SHP77 (cell line): ENCODE results near the gene AIG1.
"Not testable (repeated sequence)": the region's sequence is repeated elsewhere in the genome, so short reads cannot be mapped to it uniquely, and the experiment has no call there.

Source experiments
- DNase-seq, 2 experiments: peaks; one replicate each; lab custom pipeline; 2025; lab: John Stamatoyannopoulos, UW

The AIG1 gene

DNA sequence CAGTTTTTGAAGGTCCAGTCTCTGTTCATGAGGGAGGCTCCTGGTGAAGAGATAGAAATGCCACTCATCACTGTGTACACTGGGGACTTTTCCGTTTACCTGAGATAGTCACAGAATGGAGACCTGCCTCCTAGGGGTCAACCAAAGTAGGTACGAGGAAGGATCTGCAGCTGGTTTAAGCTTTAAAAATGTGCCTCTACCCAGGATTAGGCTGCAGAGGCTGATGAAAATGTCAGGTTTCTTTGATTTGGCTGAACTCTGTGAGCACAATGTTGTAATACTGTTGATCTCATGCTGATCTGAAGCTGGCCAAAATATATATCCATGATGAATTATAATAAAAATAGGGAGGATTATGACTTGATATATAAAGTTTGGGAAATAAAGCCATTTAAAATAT is 207.1 kb downstream of the AIG1 start:
- DNase-seq = no peak

DNA sequence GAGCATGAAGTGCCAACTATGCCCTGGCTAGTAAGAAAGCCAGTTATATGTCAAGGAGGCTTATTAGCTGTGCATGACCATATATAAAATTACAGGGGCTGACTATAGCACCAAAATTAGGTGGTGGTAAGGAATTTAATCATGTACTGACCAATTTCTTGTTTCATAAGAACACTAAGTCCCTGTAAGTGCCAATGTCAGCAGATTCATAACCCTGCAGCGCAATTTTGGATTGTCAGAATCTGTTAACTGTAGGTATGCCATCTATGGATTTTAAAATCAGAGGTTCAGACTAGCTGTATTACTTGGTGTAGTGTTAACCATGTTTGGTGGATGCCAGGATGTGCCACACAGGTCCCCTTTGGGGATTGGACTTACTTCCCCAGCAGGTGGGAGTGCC is 207.8 kb downstream of the AIG1 start:
- DNase-seq = no peak

DNA sequence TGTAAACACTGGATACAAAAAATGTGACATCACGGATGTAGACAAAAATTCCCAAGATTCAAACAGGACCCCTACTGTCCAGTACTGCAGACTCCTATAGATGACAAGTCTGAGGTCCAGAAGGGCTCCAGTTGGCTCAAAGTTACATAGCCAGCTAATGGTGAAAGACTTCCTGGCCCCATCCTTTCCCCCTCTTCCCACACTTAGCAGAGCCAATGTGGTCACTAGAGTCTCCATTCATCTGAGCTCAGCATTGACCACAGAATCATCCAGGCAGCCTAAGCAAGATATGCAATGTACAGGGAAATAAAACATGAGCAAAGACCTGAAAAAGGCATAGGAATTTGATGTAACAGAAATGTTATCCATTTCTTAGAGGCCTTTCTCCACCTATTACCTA is 209.3 kb downstream of the AIG1 start:
- DNase-seq = no peak

DNA sequence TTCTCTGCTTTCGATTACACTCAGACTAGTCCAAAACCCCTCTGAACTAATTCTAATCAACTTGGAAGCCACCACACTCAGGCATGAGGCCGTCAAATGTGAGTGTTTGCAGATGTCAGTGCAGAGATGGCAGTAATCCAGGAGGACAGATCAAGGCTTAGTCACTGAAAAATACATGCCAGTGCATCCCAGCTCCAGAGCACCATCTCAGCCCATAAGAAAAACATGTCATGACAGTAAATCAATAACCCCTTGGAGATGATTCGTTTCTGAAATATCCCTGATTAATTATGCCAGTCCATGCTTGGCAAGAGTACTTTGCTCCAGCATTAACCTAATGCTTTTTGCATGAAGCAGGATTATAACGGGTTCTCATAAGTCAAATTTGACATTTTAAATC is 210.3 kb downstream of the AIG1 start:
- peak; percentile 3 to 29 for DNase-seq

DNA sequence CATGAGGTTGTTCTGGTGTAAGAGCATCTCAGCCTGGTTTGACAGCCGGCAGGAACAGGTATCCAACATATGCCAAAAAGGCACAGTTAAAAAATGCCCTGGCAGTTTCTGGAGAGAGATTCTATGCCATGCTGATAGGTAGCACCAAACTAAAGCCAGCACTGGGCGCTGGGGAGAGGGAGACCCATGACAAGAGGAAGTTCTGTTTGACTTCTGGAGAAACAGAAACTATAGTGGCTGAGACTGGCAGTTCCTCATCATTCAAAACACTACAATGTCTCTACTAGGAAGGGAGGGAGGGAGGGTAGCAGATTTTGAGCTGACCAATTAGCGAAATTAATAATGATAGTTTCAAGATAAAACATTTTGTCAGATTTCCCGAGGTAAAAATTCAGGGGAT is 215.7 kb downstream of the AIG1 start:
- DNase-seq = no peak

DNA sequence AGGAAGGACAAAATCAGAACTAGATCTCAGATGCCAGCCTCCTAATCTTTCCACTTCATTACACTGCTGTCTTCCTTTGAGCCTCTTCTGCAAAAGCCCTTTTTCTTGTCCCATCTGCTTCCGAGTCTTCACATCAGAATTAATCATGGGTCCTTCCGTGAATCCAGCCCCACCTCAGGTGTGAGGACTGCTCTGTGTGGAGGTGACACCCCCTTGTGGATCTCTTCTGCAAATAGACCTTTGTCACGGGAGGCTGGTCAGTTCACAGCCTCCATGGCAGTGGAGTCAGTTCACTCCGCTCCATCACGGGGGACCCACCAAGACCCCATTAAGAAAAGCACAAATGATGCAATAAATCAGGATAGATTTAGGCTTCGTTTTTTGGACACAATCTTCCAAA is 218.7 kb downstream of the AIG1 start:
- DNase-seq = peak in 1 of 2 experiments; percentile 8

DNA sequence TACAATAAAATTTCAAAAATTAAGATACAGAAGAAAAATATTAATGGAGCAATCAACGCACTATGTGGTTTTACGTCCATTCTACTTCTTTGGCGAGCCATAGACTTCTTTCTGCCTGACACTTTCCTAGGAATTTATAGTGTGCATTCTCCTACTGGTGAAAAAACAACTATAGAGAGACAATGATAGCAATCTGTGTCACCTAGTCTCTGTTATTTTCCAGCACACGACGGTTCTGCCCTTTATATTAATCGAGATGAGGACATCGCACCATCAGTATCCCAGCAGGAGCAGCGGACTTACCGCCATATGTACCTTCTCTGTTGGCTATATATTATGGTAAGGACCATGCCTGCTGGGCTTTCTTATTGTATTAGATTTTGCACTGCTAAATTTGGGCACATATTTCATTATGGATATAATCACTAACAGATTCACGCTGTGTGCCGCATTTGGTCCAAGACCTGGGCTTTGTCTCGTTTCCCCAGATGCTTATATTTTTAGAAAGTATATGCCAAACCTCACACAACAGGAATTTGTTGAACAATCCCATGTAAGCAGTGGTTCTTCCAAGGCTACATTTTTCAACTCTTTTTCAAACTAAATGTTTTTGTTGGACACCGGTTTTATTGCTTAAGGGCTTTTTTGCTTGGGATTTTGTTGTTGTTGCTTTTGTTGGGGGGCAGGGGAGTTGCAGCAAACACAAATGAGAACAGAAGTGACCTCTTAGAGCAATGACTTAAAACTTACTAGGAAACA is 223.4 kb downstream of the AIG1 start:
- DNase-seq = no peak

DNA sequence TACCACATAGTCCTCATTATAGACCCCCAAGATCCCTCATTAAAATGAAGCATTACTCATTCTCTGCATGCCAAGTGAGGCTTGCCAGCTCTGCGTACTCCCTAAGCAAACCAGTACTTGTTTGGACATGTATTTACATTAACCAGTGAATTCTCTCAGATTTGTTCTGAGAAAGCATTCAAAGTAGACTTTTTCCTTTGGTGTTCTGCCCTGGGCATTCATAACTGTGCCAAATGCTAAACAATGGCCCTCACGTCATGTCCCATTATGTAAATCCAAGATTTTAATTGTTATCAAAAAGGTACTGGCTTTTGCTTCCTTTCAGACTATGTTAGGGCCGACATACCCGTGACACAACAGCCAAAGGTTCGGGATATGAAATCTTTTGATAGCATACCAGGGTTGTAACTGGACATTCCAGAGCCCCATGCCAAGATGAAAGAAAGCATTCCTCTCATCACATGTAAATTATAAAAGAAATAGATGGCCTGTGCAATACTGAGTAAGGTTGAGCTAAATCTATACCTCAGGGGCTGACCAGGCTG is 225.6 kb downstream of the AIG1 start:
- DNase-seq = no peak

DNA sequence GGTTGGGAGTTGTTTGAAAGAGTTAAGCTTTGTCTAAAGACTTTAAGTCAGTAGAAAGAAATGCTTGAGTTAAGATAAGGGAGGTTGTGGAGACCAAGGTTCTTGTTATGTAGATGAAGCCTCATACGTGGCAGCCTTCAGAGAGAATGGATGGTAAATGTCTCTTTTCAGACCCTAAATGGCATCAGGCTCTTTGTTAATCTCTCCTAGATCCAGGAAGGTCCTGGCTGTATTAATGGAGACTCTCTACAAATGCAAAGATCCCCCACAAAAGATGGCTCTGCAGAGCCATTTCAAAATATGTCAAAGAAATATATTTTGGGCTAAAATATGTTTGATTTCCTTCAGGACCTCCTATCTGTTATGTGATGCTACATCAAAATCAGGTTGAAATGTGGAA is 228.2 kb downstream of the AIG1 start:
- no peak for DNase-seq

DNA sequence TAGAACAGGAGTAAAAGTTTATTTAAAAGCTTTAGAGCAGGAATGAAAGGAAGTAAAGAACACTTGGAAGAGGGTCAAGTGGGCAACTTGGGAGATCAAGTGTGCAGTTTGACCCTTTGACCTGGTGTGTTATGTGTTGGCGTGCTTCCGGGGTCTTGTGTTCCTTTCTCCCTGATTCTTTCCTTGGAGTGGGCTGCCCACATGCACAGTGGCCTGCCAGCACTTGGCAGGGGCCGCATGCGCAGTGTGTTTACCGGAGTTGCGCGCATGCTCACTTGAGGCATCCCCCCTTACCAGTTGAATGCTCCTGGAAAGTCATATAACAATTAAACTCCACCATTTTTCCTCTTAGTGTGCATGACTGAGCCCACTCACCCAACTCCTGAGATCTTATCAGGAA is 229.5 kb downstream of the AIG1 start:
- DNase-seq = no peak

DNA sequence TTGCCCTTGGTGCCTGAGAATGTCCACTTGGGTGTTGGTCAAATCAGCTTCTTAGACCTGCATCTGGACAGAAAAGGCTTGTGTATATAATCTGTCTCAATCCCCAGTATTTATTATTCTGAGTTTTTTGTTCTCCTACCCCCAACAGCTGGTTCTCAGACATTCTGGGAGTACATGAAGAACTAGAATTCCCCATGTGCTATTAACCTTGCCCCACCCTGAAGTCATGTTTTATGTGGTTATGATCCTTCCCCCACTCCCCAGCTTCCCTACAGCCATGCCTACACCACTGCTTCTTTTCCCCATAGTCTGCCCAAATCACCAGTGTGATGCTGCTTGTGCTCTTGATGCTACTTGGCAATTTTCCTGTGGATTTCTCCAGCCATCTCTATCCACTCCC is 232.8 kb downstream of the AIG1 start:
- no peak for DNase-seq

DNA sequence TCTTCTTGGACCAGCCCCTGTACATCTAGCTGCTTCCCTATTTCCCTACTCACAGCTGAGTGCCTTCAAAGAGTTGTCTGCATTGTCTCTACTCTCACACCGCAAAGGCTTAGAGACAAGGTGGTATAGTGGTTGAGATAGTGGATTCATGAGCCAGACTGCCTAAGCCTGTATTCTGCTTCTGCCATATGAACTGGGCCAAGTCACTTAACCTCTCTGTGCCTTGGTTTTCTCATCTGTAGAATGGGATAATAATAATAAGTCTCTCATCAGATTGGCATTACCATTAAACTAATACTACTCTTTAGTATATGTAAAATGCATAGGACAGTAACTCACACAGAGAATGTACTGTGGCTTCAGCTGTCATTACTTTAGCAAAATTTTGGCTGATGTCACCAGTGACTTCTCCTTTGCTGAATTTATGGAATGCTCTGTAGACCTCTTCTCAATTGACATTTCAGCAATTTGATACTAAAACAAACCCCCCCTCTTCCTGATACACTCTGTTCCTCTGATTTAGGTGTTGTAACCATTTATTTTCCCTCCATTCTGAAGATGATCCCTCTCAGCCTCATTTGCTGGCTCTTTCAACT is 233.7 kb downstream of the AIG1 start:
- DNase-seq = no peak

DNA sequence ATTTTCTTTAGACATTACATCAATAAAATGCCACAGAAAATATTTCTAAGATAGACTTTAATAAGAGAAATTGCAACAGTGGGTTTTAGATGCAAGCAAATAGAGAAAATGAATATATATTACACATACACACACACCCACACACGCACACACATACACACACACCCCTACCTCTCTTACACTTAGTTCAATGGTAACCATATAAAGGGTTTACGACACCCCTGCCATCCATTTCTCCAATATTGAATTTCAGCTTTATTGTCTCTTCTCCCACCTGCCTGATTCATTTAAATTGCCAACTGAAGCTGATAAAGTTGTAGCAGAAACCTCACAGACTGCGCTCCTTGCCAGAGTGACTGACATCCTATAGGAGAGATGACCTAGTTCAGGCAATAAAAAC is 235.2 kb downstream of the AIG1 start:
- no peak for DNase-seq

DNA sequence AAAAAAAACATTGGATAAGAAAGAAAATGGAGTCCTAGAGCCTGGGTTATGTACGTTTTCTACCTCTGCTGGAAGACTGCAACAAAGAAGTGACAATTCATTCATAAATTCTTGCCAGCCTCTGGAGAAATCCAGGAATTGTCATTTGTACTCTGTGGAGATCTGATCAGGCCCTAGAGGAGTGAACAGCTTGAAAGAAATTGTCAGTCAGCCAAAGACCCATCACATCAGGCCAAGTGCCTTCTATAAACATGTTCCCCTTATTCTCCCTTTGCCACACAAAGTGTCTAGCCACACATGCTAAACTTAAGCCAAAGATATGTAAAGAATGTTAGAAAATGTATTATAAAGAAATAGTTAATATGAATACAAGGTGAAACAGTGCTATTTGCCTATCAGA is 237.4 kb downstream of the AIG1 start:
- no peak for DNase-seq

DNA sequence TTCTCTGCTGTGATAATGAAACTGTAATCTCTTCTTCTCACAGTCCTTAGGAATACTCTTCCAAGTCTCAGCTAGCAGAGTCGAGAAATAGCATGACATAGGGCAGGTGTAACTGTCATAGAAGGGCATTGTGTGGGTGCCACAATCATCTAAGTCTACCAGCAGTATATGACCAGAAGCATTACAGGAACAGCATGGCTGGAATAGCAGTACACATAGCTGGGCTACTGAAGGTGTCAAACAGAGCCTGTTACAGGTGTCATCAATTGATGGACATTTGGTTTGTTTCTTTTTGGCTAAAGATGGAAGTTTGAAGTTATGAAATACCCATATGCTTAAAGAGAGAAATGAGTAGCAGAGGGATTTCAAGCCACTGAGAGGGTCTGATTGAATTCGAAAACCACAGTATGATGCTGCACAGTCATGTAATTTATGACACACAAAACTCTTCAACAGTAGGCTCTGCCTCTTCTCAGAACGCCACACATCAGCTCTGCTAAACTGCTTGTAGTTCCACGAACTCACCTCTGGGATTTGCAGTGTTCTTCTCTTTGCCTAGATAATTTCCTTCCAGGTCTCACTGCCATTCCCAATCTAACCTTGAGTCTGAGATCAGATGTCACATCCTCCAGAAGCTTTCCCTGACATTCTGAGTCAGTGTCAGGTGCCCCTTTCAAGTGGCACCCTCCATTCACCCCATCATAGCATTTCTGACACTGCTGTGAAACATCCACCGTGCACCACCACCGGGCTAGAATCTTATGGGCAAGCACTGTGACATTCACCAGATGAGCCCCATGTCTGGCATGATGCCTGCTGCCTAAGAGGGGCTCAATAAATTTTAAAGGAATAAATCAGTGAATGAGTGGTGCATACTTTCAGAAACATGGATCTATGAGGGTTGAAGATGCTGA is 238.8 kb downstream of the AIG1 start:
- no peak for DNase-seq

DNA sequence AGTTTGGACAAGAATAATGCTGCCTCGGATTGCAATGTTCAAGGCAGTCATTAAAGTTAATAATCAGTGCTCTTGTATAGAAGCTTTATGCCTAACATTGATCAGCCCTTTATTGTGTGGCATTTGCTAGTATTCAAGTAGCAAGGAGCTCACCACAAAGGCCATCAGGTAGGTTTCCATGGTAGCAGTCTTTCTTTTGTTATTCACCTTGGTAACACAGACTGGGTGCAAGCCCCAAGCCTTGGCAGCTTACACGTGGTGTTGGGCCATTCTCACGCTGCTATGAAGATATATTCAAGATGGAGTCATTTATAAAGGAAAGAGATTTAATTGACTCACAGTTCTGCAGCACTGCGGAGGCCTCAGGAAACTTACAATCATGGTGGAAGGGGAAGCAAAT is 240.5 kb downstream of the AIG1 start:
- DNase-seq = no peak

DNA sequence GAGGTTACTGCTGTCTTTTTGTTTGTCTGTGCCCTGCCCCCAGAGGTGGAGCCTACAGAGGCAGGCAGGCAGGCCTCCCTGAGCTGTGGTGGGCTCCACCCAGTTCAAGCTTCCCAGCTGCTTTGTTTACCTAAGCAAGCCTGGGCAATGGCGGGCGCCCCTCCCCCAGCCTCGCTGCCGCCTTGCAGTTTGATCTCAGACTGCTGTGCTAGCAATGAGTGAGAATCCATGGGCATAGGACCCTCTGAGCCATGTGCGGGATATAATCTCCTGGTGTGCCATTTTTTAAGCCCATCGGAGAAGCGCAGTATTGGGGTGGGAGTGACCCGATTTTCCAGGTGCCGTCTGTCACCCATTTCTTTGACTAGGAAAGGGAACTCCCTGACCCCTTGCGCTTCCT is 247.1 kb downstream of the AIG1 start:
- not testable (repeated sequence) for DNase-seq

DNA sequence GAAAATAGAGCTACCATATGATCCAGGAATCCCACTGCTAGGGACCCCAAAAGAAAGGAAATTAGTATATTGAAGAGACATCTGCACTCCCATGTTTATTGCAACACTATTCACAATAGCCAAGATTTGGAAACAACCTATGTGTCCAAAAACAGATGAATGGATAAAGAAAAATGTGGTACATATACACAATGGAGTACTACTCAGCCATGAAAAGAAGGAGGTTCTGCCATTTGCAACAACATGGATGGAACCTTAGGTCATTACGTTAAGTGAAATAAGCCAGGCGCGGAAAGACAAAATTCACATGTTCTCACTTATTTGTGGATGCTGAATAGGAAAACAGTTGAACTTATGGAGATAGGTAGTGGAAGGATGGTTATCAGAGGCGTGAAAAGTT is 252.5 kb downstream of the AIG1 start:
- DNase-seq = no peak

DNA sequence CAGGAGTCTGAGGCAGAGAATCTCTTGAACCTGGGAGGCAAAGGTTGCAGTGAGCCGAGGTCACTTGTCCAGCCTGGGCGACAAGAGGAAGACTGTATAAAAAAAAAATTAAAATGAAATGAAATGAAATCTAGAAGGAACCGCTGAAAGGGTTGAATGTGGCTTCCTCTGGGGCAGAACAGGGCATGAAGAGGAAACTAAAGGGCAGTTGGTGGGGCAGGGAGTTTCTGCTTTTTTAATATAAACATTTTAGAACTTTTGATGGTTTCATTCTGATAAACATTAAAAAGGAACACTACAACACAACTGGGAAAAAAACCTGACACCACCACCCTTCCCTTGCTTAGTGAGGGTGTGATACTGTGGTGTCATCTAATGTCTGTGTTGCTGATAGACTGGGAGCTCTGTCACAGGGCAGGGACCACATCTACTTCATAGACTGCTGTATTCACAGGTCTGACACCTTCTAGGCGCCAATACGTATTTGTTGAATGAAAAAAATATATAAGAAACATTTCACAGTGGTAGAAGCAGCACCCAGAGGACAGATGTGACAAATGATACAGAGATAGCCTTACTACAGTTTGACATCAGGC is 260.9 kb downstream of the AIG1 start:
- DNase-seq = no peak

DNA sequence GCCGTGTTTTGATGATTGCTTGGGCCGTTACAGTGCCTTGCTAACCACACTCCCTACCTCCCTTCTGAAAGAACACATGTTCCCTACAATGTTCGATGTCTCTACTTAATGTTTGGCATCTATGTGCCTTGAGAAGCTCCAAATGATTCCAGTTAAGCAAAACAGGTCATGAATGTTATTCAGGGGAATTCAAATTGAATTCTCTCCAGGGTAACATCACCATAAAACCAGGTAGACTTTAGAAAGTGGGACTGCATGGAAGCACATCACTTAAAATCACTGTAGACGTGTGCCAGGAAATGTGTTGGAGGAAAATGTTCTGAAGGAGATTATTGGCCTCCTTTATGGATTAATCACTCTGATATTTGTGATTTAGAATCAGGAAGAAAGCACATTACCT is 261.7 kb downstream of the AIG1 start:
- DNase-seq = no peak

DNA sequence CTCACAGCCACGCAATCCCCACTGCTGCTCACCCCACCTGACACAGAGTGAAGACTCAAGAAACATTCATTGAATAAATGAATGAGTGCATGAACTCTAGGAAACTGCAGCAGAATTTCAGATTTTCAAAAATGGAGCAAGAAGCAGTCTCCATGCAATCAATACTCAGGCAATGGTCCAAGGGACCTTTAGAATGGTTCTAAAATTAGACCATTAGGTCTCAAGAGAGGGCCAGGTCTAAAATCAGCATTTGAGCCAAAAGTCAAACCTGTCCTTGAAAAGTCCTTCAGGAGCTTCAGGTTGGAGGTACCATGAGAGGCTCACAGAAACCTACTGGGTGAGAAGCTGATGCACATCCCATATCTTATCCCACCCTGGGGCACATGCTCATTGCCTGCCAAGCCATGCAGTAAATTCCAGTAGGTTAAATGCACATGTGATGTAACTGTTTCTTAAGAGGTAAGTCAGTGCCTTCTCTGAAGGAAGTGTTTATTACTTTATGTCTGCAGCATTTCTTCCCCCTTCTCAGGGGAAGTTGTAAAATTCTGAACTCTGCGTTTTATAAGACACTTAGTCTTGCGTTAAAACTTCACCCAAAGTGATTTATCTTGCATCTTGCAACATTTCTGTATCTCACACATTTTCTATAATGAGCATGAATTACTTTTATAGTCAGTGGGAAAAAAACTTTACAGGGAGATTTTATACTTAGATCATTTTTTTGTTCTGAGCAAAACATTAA is 263.2 kb downstream of the AIG1 start:
- DNase-seq = no peak
